HepG2 (cell line): Measurements from ENCODE around the gene HEXIM1. TPM values are rescaled to one million over a fixed set of nuclear protein-coding genes. Genes with fewer than 3 reads are reported as not detected.

Source experiments
- ELF3 ChIP-seq: IDR thresholded peaks from 2 replicates; pipeline ENCODE4 v1.6.1; 2016; ENCODE audit warnings: missing genetic modification reagents, missing compliant biosample characterization
- GZF1 ChIP-seq: sonication (generic); formaldehyde crosslinking; IDR thresholded peaks from 2 replicates; pipeline ENCODE4 v1.5.1; 2020; ENCODE audit warnings: mild to moderate bottlenecking, missing genetic modification reagents
- HNRNPLL ChIP-seq: fragments of 200-400 bp; formaldehyde crosslinking; IDR thresholded peaks from 2 replicates; pipeline ENCODE4 v1.6.1; 2017; ENCODE audit warnings: mild to moderate bottlenecking, low read depth, low read length; ENCODE audit not compliant: poor library complexity, severe bottlenecking
- KAT2B ChIP-seq: fragments of 150-350 bp; IDR thresholded peaks from 2 replicates; pipeline ENCODE4 v1.6.1; 2014; ENCODE audit warnings: low read depth, low read length, borderline replicate concordance
- KDM1A ChIP-seq: IDR thresholded peaks from 2 replicates; pipeline ENCODE4 v1.6.1; 2016; ENCODE audit warnings: missing compliant biosample characterization
- MAFG ChIP-seq: sonication (generic); formaldehyde crosslinking; IDR thresholded peaks from 2 replicates; pipeline ENCODE4 v1.5.1; 2020; ENCODE audit warnings: mild to moderate bottlenecking, missing genetic modification reagents
- NFKBIZ ChIP-seq: IDR thresholded peaks from 2 replicates; pipeline ENCODE4 v1.6.1; 2018; ENCODE audit warnings: missing genetic modification reagents, missing compliant biosample characterization
- NR0B2 ChIP-seq: sonication (generic); formaldehyde crosslinking; IDR thresholded peaks from 2 replicates; pipeline ENCODE4 v1.4.0; 2020; ENCODE audit warnings: mild to moderate bottlenecking, missing genetic modification reagents
- PRDM10 ChIP-seq: sonication (generic); formaldehyde crosslinking; IDR thresholded peaks from 2 replicates; pipeline ENCODE4 v1.4.0; 2020; ENCODE audit warnings: low read depth, missing genetic modification reagents
- RFX3 ChIP-seq: IDR thresholded peaks from 2 replicates; pipeline ENCODE4 v1.6.1; 2016; ENCODE audit warnings: missing biosample characterization, missing genetic modification reagents
- SNRNP70 ChIP-seq: fragments of 200-400 bp; formaldehyde crosslinking; IDR thresholded peaks from 2 replicates; pipeline ENCODE4 v1.6.1; 2017; ENCODE audit warnings: mild to moderate bottlenecking, low read depth, low read length, moderate library complexity
- TEF ChIP-seq: sonication (generic); formaldehyde crosslinking; IDR thresholded peaks from 2 replicates; pipeline ENCODE4 v1.5.0; 2020; ENCODE audit warnings: missing genetic modification reagents
- ZBTB7A ChIP-seq: sonication (generic); formaldehyde crosslinking; IDR thresholded peaks from 2 replicates; pipeline ENCODE4 v1.8.0; 2022; ENCODE audit warnings: mild to moderate bottlenecking, missing genetic modification reagents
- ZNF333 ChIP-seq: sonication (generic); formaldehyde crosslinking; IDR thresholded peaks from 2 replicates; pipeline ENCODE4 v1.4.0; 2020; ENCODE audit warnings: mild to moderate bottlenecking, missing genetic modification reagents, borderline replicate concordance
- ZNF496 ChIP-seq: sonication (generic); formaldehyde crosslinking; IDR thresholded peaks from 2 replicates; pipeline ENCODE4 v1.8.1; 2023; ENCODE audit warnings: mild to moderate bottlenecking, moderate library complexity, missing genetic modification reagents; ENCODE audit not compliant: insufficient replicate concordance
- ZNF609 ChIP-seq: sonication (generic); formaldehyde crosslinking; IDR thresholded peaks from 2 replicates; pipeline ENCODE4 v1.4.0; 2020; ENCODE audit warnings: mild to moderate bottlenecking, missing genetic modification reagents, borderline replicate concordance
- polyA plus RNA-seq, 8 experiments: library from polyadenylated mRNA; depleted of rRNA in 3 of 8; stranded (reverse) in 7 of 8; unstranded in 1 of 8; fragments of >200 nt; fragmentation: Illumina TruSeq in 4 of 8; extraction: Trizol in 4 of 8; gene quantifications; 2 replicates each; pipeline versions ENCODE4 v1.2.1 to v1.2.3, GENCODE V29; 2011 to 2016; ENCODE audit warnings: low read depth in 4 of 8, missing spikeins in 1 of 8, mixed read lengths in 1 of 8; ENCODE audit not compliant: insufficient read depth in 1 of 8
- total RNA-seq, 5 experiments: library from RNA; depleted of rRNA; stranded (reverse); fragments of >200 nt; fragmentation: Illumina TruSeq; extraction: Trizol; gene quantifications; 2 replicates each; pipeline ENCODE4 v1.2.3, GENCODE V29; 2016; ENCODE audit warnings: low read depth in 1 of 5

HEXIM1 gene
- total and polyA plus RNA-seq, 2 of the 13 experiments (the other 11 are each of a cell fraction or from before 2014, with no cell fraction given) = 10.5 to 16.6 TPM

- TF ChIP-seq ZNF609 = peak; percentile 52
- no peak for TF ChIP-seq KAT2B
- peak; percentile 96 for TF ChIP-seq PRDM10 (CRISPR knock-in tag)
- TF ChIP-seq ZBTB7A (CRISPR knock-in tag) = peak; percentile 95; the same call in 1 of the 2 replicates
- TF ChIP-seq NR0B2 (CRISPR knock-in tag) = 0 out of 2 replicates have a peak, but pooled peaks have one; percentile 81
- peak; percentile 40; the same call in 1 of the 2 replicates for TF ChIP-seq ZNF333 (CRISPR knock-in tag)
- no peak for TF ChIP-seq TEF (CRISPR knock-in tag)
- TF ChIP-seq NFKBIZ (CRISPR knock-in tag) = peak; percentile 85
- no peak for TF ChIP-seq ZNF496 (CRISPR knock-in tag)
- TF ChIP-seq ELF3 = peak; percentile 93
- peak; percentile 70; the same call in 1 of the 2 replicates for TF ChIP-seq GZF1 (CRISPR knock-in tag)
- TF ChIP-seq SNRNP70 = no peak
- TF ChIP-seq MAFG (CRISPR knock-in tag) = no peak
- TF ChIP-seq RFX3 (CRISPR knock-in tag) = no peak
- no peak for TF ChIP-seq KDM1A (CRISPR knock-in tag)
- peak; percentile 89 for TF ChIP-seq HNRNPLL
Measured at GRCh38 chr17:45148183-45149036, at the start of gene HEXIM1 (continued).
